Measurements from ENCODE around the gene ARL8A. TPM values are rescaled to one million over a fixed set of nuclear protein-coding genes. Genes with fewer than 3 reads are reported as not detected.

The ARL8A gene
- total RNA-seq, 6 experiments from 2014 or later = 23.1 to 57.7 (median 36.1) TPM

GRCh38 chr1:202179828-202180750 is 35.6 kb upstream of the ARL8A start:
- no peaks in the 10 kb centered on the region for H3K36me3 ChIP-seq
- no peaks in the 10 kb centered on the region for H3K9me3 ChIP-seq
- intact Hi-C loops (cut with DNase I) = loop anchor here in 1 of 2 donors (10.0 kb wide), 1 partner anchor 535 kb away; the partner anchor contains the start of gene SYT2
- 63% methylated on average over 16 of the region's 19 CpGs for WGBS (ENCODE audit: insufficient coverage, low coverage, low lambda C conversion rate, missing lambda C conversion rate)
- no peak for DNase-seq
- H3K4me3 ChIP-seq = no peak overlapping the region
- TF ChIP-seq POLR2A (IDR thresholded peaks at IDR 0.05) (no peak), CTCF (IDR thresholded peaks at IDR 0.05) (no peak)
- ATAC-seq = no peak
- no peaks in the 10 kb centered on the region for H3K4me1 ChIP-seq
- no peaks in the 10 kb centered on the region for H3K27me3 ChIP-seq
- no peak overlapping the region for H3K27ac ChIP-seq

DNA sequence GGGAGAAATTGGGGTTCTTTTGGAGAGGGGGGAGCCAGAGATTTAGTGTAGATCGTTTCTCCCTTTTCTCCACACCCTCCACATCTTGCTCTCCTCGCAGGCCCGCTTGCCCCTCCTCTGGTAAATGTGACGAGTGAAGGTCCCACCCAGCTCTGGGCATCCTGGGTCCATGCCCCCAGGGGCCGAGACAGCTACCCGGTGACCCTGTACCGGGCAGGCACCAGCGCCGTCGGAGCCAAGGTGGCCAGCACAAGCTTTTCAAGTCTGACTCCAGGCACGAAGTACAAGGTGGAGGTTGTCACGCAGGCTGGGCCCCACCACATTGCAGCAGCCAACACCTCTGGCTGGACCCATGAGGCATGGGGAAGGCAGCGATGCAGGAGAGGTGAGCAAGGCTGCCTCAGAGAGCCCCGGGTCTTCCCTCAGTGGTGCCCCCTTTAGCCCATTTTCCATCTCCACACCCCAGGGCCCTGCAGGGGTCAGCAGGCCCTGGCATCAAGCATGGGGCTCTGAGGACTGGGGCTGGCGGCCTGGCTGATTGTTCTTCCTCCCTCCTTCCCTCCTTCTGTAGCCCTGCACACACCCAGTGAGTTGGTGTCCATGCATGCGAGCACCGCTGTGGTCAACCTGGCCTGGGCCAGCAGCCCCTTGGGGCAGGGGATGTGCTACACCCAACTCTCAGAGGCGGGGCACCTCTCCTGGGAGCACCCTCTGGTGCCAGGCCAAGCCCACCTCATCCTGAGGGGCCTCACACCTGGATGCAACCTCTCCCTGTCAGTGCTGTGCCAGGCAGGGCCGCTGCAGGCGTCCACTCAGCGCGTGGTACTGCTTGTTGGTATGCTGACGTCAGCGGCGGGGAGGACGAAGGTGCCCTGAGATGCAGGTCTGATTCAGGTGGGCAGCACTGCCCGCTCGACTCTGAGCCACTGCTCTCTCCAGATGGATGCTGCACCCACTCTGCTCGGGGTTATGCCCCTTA is 32.7 kb upstream of the ARL8A start:
- H3K27ac ChIP-seq = no peak overlapping the region
- WGBS (ENCODE audit: insufficient coverage, low coverage, low lambda C conversion rate, missing lambda C conversion rate) = 95% methylated on average over 4 of the region's 29 CpGs
- intact Hi-C loops (cut with DNase I) = no loop called here

GRCh38 chr1:202173993-202174392 is 29.5 kb upstream of the ARL8A start:
- peaks cover 0 to 3% (median 0%) of the 10 kb centered on the region in 4 donors for H3K4me1 ChIP-seq
- H3K36me3 ChIP-seq = no peaks in the 10 kb centered on the region
- ATAC-seq = no peak
- 91% methylated on average over 7 of the region's 7 CpGs for WGBS (ENCODE audit: insufficient coverage, low coverage, low lambda C conversion rate, missing lambda C conversion rate)
- intact Hi-C loops (cut with DNase I) = no loop called here
- no peaks in the 10 kb centered on the region for H3K9me3 ChIP-seq
- H3K27ac ChIP-seq = no peak overlapping the region
- H3K27me3 ChIP-seq = no peaks in the 10 kb centered on the region
- H3K4me3 ChIP-seq = no peak overlapping the region
- TF ChIP-seq POLR2A (IDR thresholded peaks at IDR 0.05) = no peak
- TF ChIP-seq CTCF (IDR thresholded peaks at IDR 0.05) = no peak
- peak in 1 of 3 donors; percentile 40 for DNase-seq

More for the DNA sequence above, 32.7 kb upstream of the ARL8A start:
- no peak overlapping the region for H3K4me3 ChIP-seq
- ATAC-seq (peak in 1 of 4 donors; percentile 27), DNase-seq (no peak)
- no peaks in the 10 kb centered on the region for H3K36me3 ChIP-seq
- H3K4me1 ChIP-seq = no peaks in the 10 kb centered on the region
- TF ChIP-seq CTCF (IDR thresholded peaks at IDR 0.05) = no peak
- TF ChIP-seq POLR2A (IDR thresholded peaks at IDR 0.05) = no peak
- no peaks in the 10 kb centered on the region for H3K27me3 ChIP-seq
- no peaks in the 10 kb centered on the region for H3K9me3 ChIP-seq

GRCh38 chr1:202172015-202172355 is 27.4 kb upstream of the ARL8A start:
- peak in 3 of 4 donors; percentile 5 to 70 (median 50) for ATAC-seq
- WGBS (ENCODE audit: insufficient coverage, low coverage, low lambda C conversion rate, missing lambda C conversion rate) = 30% methylated on average over 2 of the region's 5 CpGs

More at GRCh38 chr1:202172015-202172355, 27.4 kb upstream of the ARL8A start:
- Histone ChIP-seq H3K4me3 (no peak overlapping the region), H3K36me3 (no peaks in the 10 kb centered on the region), H3K4me1 (peaks cover 0 to 3% (median 0%) of the 10 kb centered on the region in 4 donors), H3K27ac (no peak overlapping the region), H3K9me3 (no peaks in the 10 kb centered on the region), H3K27me3 (no peaks in the 10 kb centered on the region)
- intact Hi-C loops (cut with DNase I) = no loop called here
- TF ChIP-seq CTCF (IDR thresholded peaks at IDR 0.05) (no peak), POLR2A (IDR thresholded peaks at IDR 0.05) (no peak)
- DNase-seq = peak in 1 of 3 donors; percentile 45

Measured in right lobe of liver (tissue), 6 donors.